Neuronal stem cell (in vitro differentiated cells): Measurements from ENCODE around the gene WTAP.

Experiments
- DNase-seq: peaks from one replicate; pipeline ENCODE4 v3.0.0-alpha.2; 2013; ENCODE audit warnings: low spot score
- H2AFZ ChIP-seq: one replicate; pipeline ENCODE4 v1.6.1; 2013; ENCODE audit warnings: mild to moderate bottlenecking, low read length, inconsistent platforms
- H2AK5ac ChIP-seq: 2 replicates; pipeline ENCODE4 v1.6.1; 2013; ENCODE audit warnings: low read depth, mild to moderate bottlenecking, inconsistent platforms, low read length, moderate library complexity, mixed read lengths
- H2BK120ac ChIP-seq: 2 replicates; pipeline ENCODE4 v1.6.1; 2013; ENCODE audit warnings: low read depth, mild to moderate bottlenecking, inconsistent platforms, low read length, moderate library complexity, mixed read lengths
- H2BK12ac ChIP-seq: one replicate; pipeline ENCODE4 v1.6.1; 2013; ENCODE audit warnings: low read length, inconsistent platforms
- H2BK15ac ChIP-seq: 2 replicates; pipeline ENCODE4 v1.6.1; 2013; ENCODE audit warnings: mild to moderate bottlenecking, low read length, inconsistent platforms, mixed read lengths
- H2BK5ac ChIP-seq: one replicate; pipeline ENCODE4 v1.6.1; 2013; ENCODE audit warnings: inconsistent platforms, mild to moderate bottlenecking, low read length, moderate library complexity
- H3K14ac ChIP-seq: one replicate; pipeline ENCODE4 v1.6.1; 2013; ENCODE audit warnings: low read length, inconsistent platforms
- H3K18ac ChIP-seq: 2 replicates; pipeline ENCODE4 v1.6.1; 2013; ENCODE audit warnings: low read length, inconsistent platforms
- H3K23ac ChIP-seq: 2 replicates; pipeline ENCODE4 v1.6.1; 2013; ENCODE audit warnings: low read depth, mild to moderate bottlenecking, mixed read lengths, low read length, inconsistent platforms; ENCODE audit not compliant: poor library complexity
- H3K27ac ChIP-seq: replicated peaks from 3 replicates; pipeline ENCODE4 v1.5.1; 2013; ENCODE audit warnings: low read length, inconsistent platforms
- H3K27me3 ChIP-seq, 3 experiments: 2 replicates each; pipeline ENCODE4 v1.6.1; 2013; ENCODE audit warnings: low read length in 3 of 3, mild to moderate bottlenecking in 2 of 3, inconsistent platforms in 1 of 3, low read depth in 1 of 3, mixed read lengths in 1 of 3, moderate library complexity in 1 of 3; ENCODE audit not compliant: control insufficient read depth in 3 of 3, insufficient read depth in 3 of 3
- H3K36me3 ChIP-seq, 2 donors: replicated peaks in 1 of 2; 2 replicates each; pipeline ENCODE4 v1.6.1; 2013; ENCODE audit warnings: low read length in 2 of 2; ENCODE audit not compliant: control insufficient read depth in 2 of 2, insufficient read depth in 2 of 2
- H3K4ac ChIP-seq: 2 replicates; pipeline ENCODE4 v1.6.1; 2013; ENCODE audit warnings: inconsistent platforms, mild to moderate bottlenecking, low read length, moderate library complexity
- H3K4me1 ChIP-seq, 2 donors: 1 replicate in 1 of 2; 2 replicates in 1 of 2; pipeline ENCODE4 v1.6.1; 2013; ENCODE audit warnings: low read length in 2 of 2, low read depth in 1 of 2; ENCODE audit not compliant: control insufficient read depth in 2 of 2, insufficient read depth in 1 of 2
- H3K4me2 ChIP-seq: one replicate; pipeline ENCODE4 v1.6.1; 2013; ENCODE audit warnings: mild to moderate bottlenecking, low read length, inconsistent platforms; ENCODE audit not compliant: insufficient read depth, poor library complexity, severe bottlenecking
- H3K4me3 ChIP-seq, 2 donors: 2 replicates each; pipeline ENCODE4 v1.5.1; 2013; ENCODE audit warnings: low read length in 2 of 2, mild to moderate bottlenecking in 2 of 2, inconsistent platforms in 1 of 2, moderate library complexity in 1 of 2
- H3K79me1 ChIP-seq: one replicate; pipeline ENCODE4 v1.6.1; 2013; ENCODE audit warnings: low read depth, mild to moderate bottlenecking, inconsistent platforms, low read length, moderate library complexity
- H3K9ac ChIP-seq: one replicate; pipeline ENCODE4 v1.6.1; 2013; ENCODE audit warnings: mild to moderate bottlenecking, low read depth, low read length, inconsistent platforms; ENCODE audit not compliant: poor library complexity
- H3K9me3 ChIP-seq, 2 donors: replicated peaks in 1 of 2; 2 replicates each; pipeline versions ENCODE3 to v1.6.1; 2013; ENCODE audit warnings: low read length in 2 of 2, mild to moderate bottlenecking in 2 of 2, inconsistent platforms in 1 of 2, low read depth in 1 of 2, mixed read lengths in 1 of 2, moderate library complexity in 1 of 2; ENCODE audit not compliant: control insufficient read depth in 2 of 2, insufficient read depth in 1 of 2
- H4K8ac ChIP-seq: one replicate; pipeline ENCODE4 v1.6.1; 2013; ENCODE audit warnings: low read depth, mild to moderate bottlenecking, inconsistent platforms, low read length, moderate library complexity
- H4K91ac ChIP-seq: one replicate; pipeline ENCODE4 v1.6.1; 2013; ENCODE audit warnings: low read length, low read depth, mild to moderate bottlenecking, inconsistent platforms; ENCODE audit not compliant: poor library complexity
- WGBS, 2 donors: extraction: QIAGEN DNeasy Blood & Tissue Kit; methylation state at CpG; one replicate each; pipeline ENCODE4 v1.1.7; 2013; ENCODE audit warnings: missing lambda C conversion rate in 2 of 2, mixed read lengths in 1 of 2; ENCODE audit not compliant: insufficient read length in 2 of 2, insufficient replicate concordance in 1 of 2; ENCODE audit errors: extremely low coverage in 2 of 2; 5-methylcytosine and 5-hydroxymethylcytosine counted together

WTAP gene

GRCh38 chr6:159679091-159680077, 47.9 kb upstream of the WTAP start:
- Histone ChIP-seq H2BK5ac (no peak overlapping the region), H2BK120ac (no peak overlapping the region), H3K4ac (no peak overlapping the region), H3K23ac (no peak overlapping the region), H4K8ac (no peak overlapping the region), H2BK12ac (no peak overlapping the region), H3K9ac (no peak overlapping the region), H3K4me1 (no peaks in the 10 kb centered on the region), H3K79me1 (peaks cover 2% of the 10 kb centered on the region), H3K9me3 (no peaks in the 10 kb centered on the region), H2AFZ (no peak overlapping the region), H4K91ac (no peak overlapping the region), H3K14ac (no peak overlapping the region), H3K4me2 (no peak overlapping the region), H3K27me3 (no peaks in the 10 kb centered on the region), H3K18ac (no peak overlapping the region), H3K27ac (no peak overlapping the region), H3K4me3 (no peak overlapping the region), H2AK5ac (no peak overlapping the region), H3K36me3 (peaks cover 8 to 62% of the 10 kb centered on the region in 2 donors), H2BK15ac (no peak overlapping the region)
- DNase-seq: no peak
- WGBS, 2 donors: no CpG with 5 or more reads among the region's 5 CpGs

DNA sequence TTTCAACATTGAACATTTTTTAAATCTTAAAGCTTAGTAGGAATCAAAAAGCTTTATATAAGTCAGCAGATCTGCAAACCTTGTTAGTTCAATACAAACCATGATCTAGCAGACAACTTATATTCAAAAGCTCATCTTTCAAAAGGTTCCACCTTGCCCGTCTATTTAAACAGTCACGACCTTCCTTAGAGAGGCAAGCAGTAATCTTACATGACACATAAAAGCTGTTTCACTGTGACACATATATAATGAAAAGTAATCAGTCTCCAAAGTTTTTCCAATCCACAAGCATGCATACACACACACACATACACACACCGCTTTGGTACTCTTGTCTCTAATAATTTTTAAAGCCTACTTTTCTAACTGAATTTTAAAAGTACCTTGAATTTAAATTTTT, 47.2 kb upstream of the WTAP start:
- Histone ChIP-seq H3K18ac (no peak overlapping the region), H3K4ac (no peak overlapping the region), H2BK5ac (no peak overlapping the region), H3K4me2 (no peak overlapping the region), H3K4me1 (no peaks in the 10 kb centered on the region), H2BK15ac (no peak overlapping the region), H3K27ac (no peak overlapping the region), H3K9me3 (no peaks in the 10 kb centered on the region), H3K79me1 (peaks cover 2% of the 10 kb centered on the region), H2BK12ac (no peak overlapping the region), H3K9ac (no peak overlapping the region), H2BK120ac (no peak overlapping the region), H4K8ac (no peak overlapping the region), H3K36me3 (peaks cover 10 to 69% of the 10 kb centered on the region in 2 donors), H3K14ac (no peak overlapping the region), H4K91ac (no peak overlapping the region), H2AFZ (no peak overlapping the region), H3K23ac (no peak overlapping the region), H3K4me3 (no peak overlapping the region), H3K27me3 (no peaks in the 10 kb centered on the region), H2AK5ac (no peak overlapping the region)
- no CpG with 5 or more reads among the region's 3 CpGs for WGBS, 2 donors
- no peak for DNase-seq

GRCh38 chr6:159681191-159681880, 46.0 kb upstream of the WTAP start:
- H3K9me3 ChIP-seq: no peaks in the 10 kb centered on the region
- H3K4me2 ChIP-seq: no peak overlapping the region
- H2AK5ac ChIP-seq: no peak overlapping the region
- H2BK12ac ChIP-seq: no peak overlapping the region
- H3K18ac ChIP-seq: no peak overlapping the region
- H2BK5ac ChIP-seq: no peak overlapping the region
- no peaks in the 10 kb centered on the region for H3K4me1 ChIP-seq
- no peak overlapping the region for H4K91ac ChIP-seq
- peaks cover 2% of the 10 kb centered on the region for H3K79me1 ChIP-seq
- no peak overlapping the region for H3K4ac ChIP-seq
- no peak overlapping the region for H2BK120ac ChIP-seq
- no peak overlapping the region for H3K4me3 ChIP-seq
- WGBS, 2 donors: no CpG with 5 or more reads among the region's 10 CpGs
- no peak for DNase-seq
- H3K14ac ChIP-seq: no peak overlapping the region
- no peaks in the 10 kb centered on the region for H3K27me3 ChIP-seq
- peaks cover 10 to 80% of the 10 kb centered on the region in 2 donors for H3K36me3 ChIP-seq
- H2AFZ ChIP-seq: no peak overlapping the region
- H3K9ac ChIP-seq: no peak overlapping the region
- no peak overlapping the region for H2BK15ac ChIP-seq
- H3K27ac ChIP-seq: no peak overlapping the region
- H4K8ac ChIP-seq: no peak overlapping the region
- H3K23ac ChIP-seq: no peak overlapping the region

DNA sequence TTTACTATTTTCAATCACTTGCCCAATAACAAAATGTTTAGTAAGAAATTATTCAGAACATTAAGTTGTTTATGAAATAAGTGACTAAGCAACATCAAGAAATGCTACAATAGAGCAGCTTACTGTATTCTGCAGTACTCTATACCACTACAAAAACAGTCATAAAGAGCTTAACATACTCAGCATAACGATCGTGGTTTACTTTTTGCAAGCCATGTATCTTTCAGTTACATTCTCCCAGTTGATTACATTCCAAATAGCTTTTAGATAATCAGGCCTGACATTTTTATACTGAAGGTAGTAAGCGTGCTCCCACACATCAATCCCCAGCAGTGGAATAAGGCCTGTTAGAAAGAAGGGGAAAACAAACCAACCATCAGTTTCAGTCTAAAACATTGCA, 45.0 kb upstream of the WTAP start:
- Histone ChIP-seq H3K9me3 (no peaks in the 10 kb centered on the region), H3K4ac (no peak overlapping the region), H2BK15ac (no peak overlapping the region), H3K79me1 (peaks cover 2% of the 10 kb centered on the region), H2BK12ac (no peak overlapping the region), H2AFZ (no peak overlapping the region), H3K27me3 (no peaks in the 10 kb centered on the region), H2BK120ac (no peak overlapping the region), H3K14ac (no peak overlapping the region), H4K91ac (no peak overlapping the region), H3K23ac (no peak overlapping the region), H3K4me1 (no peaks in the 10 kb centered on the region), H4K8ac (no peak overlapping the region), H3K4me3 (no peak overlapping the region), H3K36me3 (peaks cover 12 to 90% of the 10 kb centered on the region in 2 donors), H2AK5ac (no peak overlapping the region), H2BK5ac (no peak overlapping the region), H3K27ac (no peak overlapping the region), H3K18ac (no peak overlapping the region), H3K9ac (no peak overlapping the region), H3K4me2 (no peak overlapping the region)
- no CpG with 5 or more reads among the region's 3 CpGs for WGBS, 2 donors
- no peak for DNase-seq
